Measurements from ENCODE around the gene DEFB126.

- TF ChIP-seq CTCF (IDR thresholded peaks at IDR 0.05) (peak in 1 of 6 experiments; percentile 15), POLR2A (IDR thresholded peaks at IDR 0.05) (no peak)
Measured at GRCh38 chr20:137668-138490, 4.5 kb upstream of the DEFB126 start.
